GM12878 (cell line): ENCODE measurements around the gene ATXN1. TPM values are rescaled to one million over a fixed set of nuclear protein-coding genes. Genes with fewer than 3 reads are reported as not detected.

ENCODE experiments used
- ATAC-seq: fragments of 200-7000 bp; cut with Tn5 transposase; 3 replicates; pipeline ENCODE4 v1.9.1; 2020; ENCODE audit warnings: mild to moderate bottlenecking, moderate library complexity
- BruUV-seq: library from RNA; stranded (reverse); fragments of 400-500 nt; replicated peaks from 2 replicates; lab custom pipeline; 2021; lab: Mats Ljungman, UMichigan
- CTCF ChIA-PET: fragments of 300-600 bp; sonication (Branson Sonifier 250); formaldehyde crosslinking; extraction: SDS; loops from one replicate; lab custom pipeline; 2021; ENCODE audit warnings: inconsistent platforms; lab: Yijun Ruan, JAX
- POLR2A ChIA-PET: fragments of 350-600 bp; formaldehyde crosslinking; extraction: SDS; loops from one replicate; lab custom pipeline; 2021; ENCODE audit warnings: inconsistent platforms; lab: Charles Lee
- RAD21 ChIA-PET: fragments of 300-600 bp; sonication (Branson Sonifier 250); formaldehyde crosslinking; loops from one replicate; lab custom pipeline; 2023; ENCODE audit warnings: antibody characterized with exemption; ENCODE audit not compliant: unreplicated experiment; lab: Charles Lee
- SMC1A ChIA-PET: fragments of 300-600 bp; sonication (Branson Sonifier 250); formaldehyde crosslinking; loops from one replicate; lab custom pipeline; 2023; ENCODE audit not compliant: unreplicated experiment, uncharacterized antibody; lab: Charles Lee
- DNase-seq: peaks from one replicate; pipeline ENCODE4 v3.0.0-alpha.2; 2011; ENCODE audit warnings: low read depth, low spot score
- FAIRE-seq: peaks from 3 replicates; lab custom pipeline; 2011; peaks lifted over from hg19 to GRCh38; lab: Jason Lieb, UNC
- H2AFZ ChIP-seq: 2 replicates; pipeline ENCODE4 v1.6.0; 2011; ENCODE audit warnings: low read depth, low read length, control low read depth; ENCODE audit not compliant: control insufficient read depth
- H3K27ac ChIP-seq: 2 replicates; pipeline ENCODE4 v1.5.1; 2011; ENCODE audit warnings: control low read depth; ENCODE audit not compliant: control insufficient read depth, insufficient read depth
- H3K27me3 ChIP-seq, 2 experiments: replicated peaks in 1 of 2; 2 replicates each; pipeline versions ENCODE4 v1.6.0 to v1.6.1; 2011; ENCODE audit warnings: low read length in 1 of 2; ENCODE audit not compliant: control insufficient read depth in 2 of 2, insufficient read depth in 2 of 2
- H3K36me3 ChIP-seq, 2 experiments: 2 replicates each; pipeline ENCODE4 v1.5.1; 2011; ENCODE audit warnings: low read length in 1 of 2; ENCODE audit not compliant: control insufficient read depth in 2 of 2, insufficient read depth in 2 of 2
- H3K4me1 ChIP-seq: 2 replicates; pipeline ENCODE4 v1.6.1; 2011; ENCODE audit warnings: mild to moderate bottlenecking, low read length, moderate library complexity, mixed read lengths; ENCODE audit not compliant: control insufficient read depth, insufficient read depth
- H3K4me2 ChIP-seq: 2 replicates; pipeline ENCODE4 v1.6.0; 2011; ENCODE audit warnings: control low read depth; ENCODE audit not compliant: control insufficient read depth, insufficient read depth
- H3K4me3 ChIP-seq: fragments of 200-600 bp; sonication (generic); 2 replicates; pipeline ENCODE4 v1.5.1; 2016
- H3K79me2 ChIP-seq: 2 replicates; pipeline ENCODE4 v1.6.0; 2011; ENCODE audit warnings: low read length; ENCODE audit not compliant: control insufficient read depth, insufficient read depth
- H3K9ac ChIP-seq: 2 replicates; pipeline ENCODE4 v1.8.0; 2011; ENCODE audit warnings: low read length, control low read depth, mixed read lengths; ENCODE audit not compliant: control insufficient read depth, insufficient read depth
- H3K9me3 ChIP-seq: replicated peaks from 3 replicates; pipeline ENCODE4 v1.5.1; 2011; ENCODE audit warnings: mild to moderate bottlenecking, low read length; ENCODE audit not compliant: control insufficient read depth, insufficient read depth
- H4K20me1 ChIP-seq: 2 replicates; pipeline ENCODE4 v1.6.0; 2011; ENCODE audit not compliant: control insufficient read depth, insufficient read depth
- ASH2L ChIP-seq: fragments of 300-600, 200-600 bp; sonication (generic); IDR thresholded peaks from 2 replicates; pipeline ENCODE4 v1.6.1; 2017; ENCODE audit warnings: low read depth, mild to moderate bottlenecking, borderline replicate concordance
- CTCF ChIP-seq, 3 experiments: IDR thresholded peaks in 2 of 3; conservative IDR thresholded peaks in 1 of 3; 2 replicates each; pipeline ENCODE4 v1.5.1; 2011; ENCODE audit warnings: low read depth in 3 of 3, low read length in 3 of 3, mild to moderate bottlenecking in 3 of 3, control low read depth in 2 of 3, moderate library complexity in 2 of 3, inconsistent platforms in 1 of 3, mixed read lengths in 1 of 3; ENCODE audit not compliant: control insufficient read depth in 2 of 3, insufficient read depth in 1 of 3; ENCODE audit errors: extremely low read depth in 1 of 3
- EP300 ChIP-seq, 2 experiments: fragments of 150-350 bp in 1 of 2; IDR thresholded peaks; 2 replicates each; pipeline ENCODE4 v1.6.1; 2011 to 2012; ENCODE audit warnings: low read depth in 2 of 2, low read length in 2 of 2, borderline replicate concordance in 1 of 2, improper control_type of control experiment in 1 of 2, inconsistent platforms in 1 of 2; ENCODE audit not compliant: control insufficient read depth in 1 of 2
- IRF4 ChIP-seq: IDR thresholded peaks from 2 replicates; pipeline ENCODE4 v1.6.1; 2011; ENCODE audit warnings: low read depth, low read length
- MAX ChIP-seq: IDR thresholded peaks from 2 replicates; pipeline ENCODE4 v1.6.1; 2012; ENCODE audit warnings: low read depth, low read length, improper control_type of control experiment
- POU2F2 ChIP-seq: IDR thresholded peaks from 3 replicates; pipeline ENCODE4 v1.6.1; 2011; ENCODE audit warnings: low read depth, mild to moderate bottlenecking, low read length, borderline replicate concordance
- TARDBP ChIP-seq: IDR thresholded peaks from 2 replicates; pipeline ENCODE4 v1.6.1; 2016; ENCODE audit warnings: borderline replicate concordance
- TBL1XR1 ChIP-seq: IDR thresholded peaks from 2 replicates; pipeline ENCODE4 v1.6.1; 2012; ENCODE audit warnings: low read depth, low read length, improper control_type of control experiment
- TCF7 ChIP-seq: IDR thresholded peaks from 2 replicates; pipeline ENCODE4 v1.6.1; 2014; ENCODE audit warnings: antibody characterized with exemption, borderline replicate concordance
- WGBS: methylation state at CpG from one replicate; pipeline ENCODE4 v1.1.6; 2016; ENCODE audit warnings: low lambda C conversion rate; ENCODE audit not compliant: insufficient replicate concordance, insufficient coverage; ENCODE audit errors: missing lambda C conversion rate; 5-methylcytosine and 5-hydroxymethylcytosine counted together
- in situ Hi-C: fragments of 300-500 bp; cut with MboI; formaldehyde crosslinking; loops from 9 replicates; pipeline ENCODE4 v1.14.3; 2018; ENCODE audit warnings: mixed read lengths
- intact Hi-C: fragments of 100-400 bp; cut with micrococcal nuclease; formaldehyde crosslinking; loops from one replicate; pipeline ENCODE4 v1.14.2; 2022; ENCODE audit not compliant: unreplicated experiment
- polyA plus RNA-seq, 11 experiments: library from polyadenylated mRNA; depleted of rRNA in 4 of 11; unstranded in 6 of 11; stranded (reverse) in 5 of 11; fragments of >200 nt; fragmentation: Nextera tagmentation in 4 of 11; fragmentation: Illumina TruSeq in 1 of 11; extraction: Ambion mirVana in 4 of 11; extraction: Trizol in 1 of 11; gene quantifications; 1 replicate in 1 of 11; 2 replicates in 10 of 11; pipeline versions ENCODE4 v1.2.1 to v1.2.3, GENCODE V29; 2011 to 2016; ENCODE audit warnings: inconsistent platforms in 2 of 11, missing spikeins in 2 of 11, low read depth in 1 of 11
- total RNA-seq, 4 experiments: library from RNA; depleted of rRNA in 3 of 4; stranded (reverse); fragments of >200 nt in 3 of 4; fragmentation: Illumina TruSeq in 1 of 4; extraction: Trizol in 1 of 4; gene quantifications; 2 replicates each; pipeline versions ENCODE4 v1.2.1 to v1.2.3, GENCODE V29; 2013 to 2021
- TF ChIP-seq, protein P1 (sequence below): fragments of 450-650 bp; IDR thresholded peaks from 2 replicates; pipeline ENCODE4 v1.6.1; 2016; ENCODE audit warnings: mild to moderate bottlenecking
- TF ChIP-seq, protein P2 (sequence below): fragments of 450-650 bp; IDR thresholded peaks from 2 replicates; pipeline ENCODE4 v1.6.1; 2016; ENCODE audit warnings: mild to moderate bottlenecking

The ATXN1 gene
- total and polyA plus RNA-seq, 10 of the 15 experiments (the other 5 are each of a cell fraction or from before 2014, with no cell fraction given) = 12.2 to 51.2 (median 20.5) TPM

- no TSS peak for BruUV-seq
These were observed 399.0 kb downstream of the ATXN1 start for GRCh38 chr6:16362296-16362695.

More at GRCh38 chr6:16362296-16362695, 399.0 kb downstream of the ATXN1 start:
- SMC1A ChIA-PET = interaction anchor here (0.9 to 1.3 kb wide), 2 partner anchors 9 to 10 kb away, joined by 3 to 5 read pairs; no protein-coding TSS in a partner anchor
- no peak for TF ChIP-seq TCF7
- no peak for TF ChIP-seq CTCF (IDR thresholded peaks at IDR 0.05 in 2 of 3, conservative IDR thresholded peaks at IDR 0.05 in 1 of 3; ENCODE audit: control insufficient read depth in 2 of 3, extremely low read depth in 1 of 3, insufficient read depth in 1 of 3, low read depth in 3 of 3, low read length in 3 of 3)
- TF ChIP-seq TBL1XR1 = no peak
- TF ChIP-seq ASH2L = no peak
- TF ChIP-seq, protein P1, sequence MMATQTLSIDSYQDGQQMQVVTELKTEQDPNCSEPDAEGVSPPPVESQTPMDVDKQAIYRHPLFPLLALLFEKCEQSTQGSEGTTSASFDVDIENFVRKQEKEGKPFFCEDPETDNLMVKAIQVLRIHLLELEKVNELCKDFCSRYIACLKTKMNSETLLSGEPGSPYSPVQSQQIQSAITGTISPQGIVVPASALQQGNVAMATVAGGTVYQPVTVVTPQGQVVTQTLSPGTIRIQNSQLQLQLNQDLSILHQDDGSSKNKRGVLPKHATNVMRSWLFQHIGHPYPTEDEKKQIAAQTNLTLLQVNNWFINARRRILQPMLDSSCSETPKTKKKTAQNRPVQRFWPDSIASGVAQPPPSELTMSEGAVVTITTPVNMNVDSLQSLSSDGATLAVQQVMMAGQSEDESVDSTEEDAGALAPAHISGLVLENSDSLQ = no peak
- TF ChIP-seq TARDBP = no peak
- no peak for TF ChIP-seq IRF4
- TF ChIP-seq MAX = no peak
- TF ChIP-seq EP300 (IDR thresholded peaks at IDR 0.05; ENCODE audit: borderline replicate concordance in 1 of 2, control insufficient read depth in 1 of 2, low read depth in 2 of 2, low read length in 2 of 2) = no peak
- no peak for TF ChIP-seq POU2F2
- TF ChIP-seq, protein P2, sequence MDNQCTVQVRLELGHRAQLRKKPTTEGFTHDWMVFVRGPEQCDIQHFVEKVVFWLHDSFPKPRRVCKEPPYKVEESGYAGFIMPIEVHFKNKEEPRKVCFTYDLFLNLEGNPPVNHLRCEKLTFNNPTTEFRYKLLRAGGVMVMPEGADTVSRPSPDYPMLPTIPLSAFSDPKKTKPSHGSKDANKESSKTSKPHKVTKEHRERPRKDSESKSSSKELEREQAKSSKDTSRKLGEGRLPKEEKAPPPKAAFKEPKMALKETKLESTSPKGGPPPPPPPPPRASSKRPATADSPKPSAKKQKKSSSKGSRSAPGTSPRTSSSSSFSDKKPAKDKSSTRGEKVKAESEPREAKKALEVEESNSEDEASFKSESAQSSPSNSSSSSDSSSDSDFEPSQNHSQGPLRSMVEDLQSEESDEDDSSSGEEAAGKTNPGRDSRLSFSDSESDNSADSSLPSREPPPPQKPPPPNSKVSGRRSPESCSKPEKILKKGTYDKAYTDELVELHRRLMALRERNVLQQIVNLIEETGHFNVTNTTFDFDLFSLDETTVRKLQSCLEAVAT = no peak
- Histone ChIP-seq H3K4me2 (no peak overlapping the region), H3K4me1 (no peaks in the 10 kb centered on the region), H3K9ac (no peak overlapping the region), H2AFZ (no peak overlapping the region), H3K9me3 (no peaks in the 10 kb centered on the region), H3K27me3 (no peaks in the 10 kb centered on the region), H3K36me3 (peaks cover 0 to 9% of the 10 kb centered on the region in 2 experiments; a peak in 2 of 4 replicates), H4K20me1 (no peaks in the 10 kb centered on the region), H3K27ac (no peak overlapping the region), H3K4me3 (no peak overlapping the region), H3K79me2 (no peaks in the 10 kb centered on the region)
- intact Hi-C loops (no loop called here), in situ Hi-C loops (no loop called here)
- POLR2A ChIA-PET = interaction anchor here (1.1 kb wide), 1 partner anchor 15 kb away, joined by 4 read pairs; no protein-coding TSS in a partner anchor
- no peak for ATAC-seq
- CTCF ChIA-PET = interaction anchor here (1.1 to 1.5 kb wide), 3 partner anchors 30 to 76 kb away, joined by 3 read pairs; no protein-coding TSS in a partner anchor
- no peak for DNase-seq
- WGBS = 84% methylated on average over 11 of the region's 11 CpGs
- no peak for FAIRE-seq
- RAD21 ChIA-PET = no interaction called here
